Skeletal muscle satellite cell (primary cell): ENCODE results near the gene EFHC2.

Source experiments
- H3K27me3 ChIP-seq: 2 replicates; pipeline ENCODE4 v1.7.0; 2013; ENCODE audit warnings: low read length; ENCODE audit not compliant: control insufficient read depth, insufficient read depth
- H3K36me3 ChIP-seq: 2 replicates; pipeline ENCODE4 v1.7.0; 2013; ENCODE audit warnings: mild to moderate bottlenecking, control low read depth, low read length; ENCODE audit not compliant: insufficient read depth
- H3K4me1 ChIP-seq: 2 replicates; pipeline ENCODE4 v1.7.0; 2013; ENCODE audit warnings: low read length; ENCODE audit not compliant: control insufficient read depth, insufficient read depth
- H3K4me2 ChIP-seq: 2 replicates; pipeline ENCODE4 v1.7.0; 2013; ENCODE audit warnings: mild to moderate bottlenecking, low read length
- H3K4me3 ChIP-seq: 2 replicates; pipeline ENCODE4 v1.7.0; 2013; ENCODE audit warnings: low read length
- H3K9ac ChIP-seq: 2 replicates; pipeline ENCODE4 v1.7.0; 2013; ENCODE audit warnings: mild to moderate bottlenecking, low read depth, low read length, moderate library complexity
- H3K9me3 ChIP-seq: replicated peaks from 2 replicates; pipeline ENCODE4 v1.7.0; 2013; ENCODE audit warnings: mild to moderate bottlenecking, control low read depth, low read length

Gene EFHC2

GRCh38 chrX:44178274-44179053 lies 165.0 kb downstream of the EFHC2 start:
- H3K27me3 ChIP-seq: no peaks in the 10 kb centered on the region
- H3K9me3 ChIP-seq: no peaks in the 10 kb centered on the region
- no peak overlapping the region for H3K4me2 ChIP-seq
- H3K36me3 ChIP-seq: no peaks in the 10 kb centered on the region
- H3K4me1 ChIP-seq: no peaks in the 10 kb centered on the region
- H3K9ac ChIP-seq: no peak overlapping the region
- no peak overlapping the region for H3K4me3 ChIP-seq

DNA sequence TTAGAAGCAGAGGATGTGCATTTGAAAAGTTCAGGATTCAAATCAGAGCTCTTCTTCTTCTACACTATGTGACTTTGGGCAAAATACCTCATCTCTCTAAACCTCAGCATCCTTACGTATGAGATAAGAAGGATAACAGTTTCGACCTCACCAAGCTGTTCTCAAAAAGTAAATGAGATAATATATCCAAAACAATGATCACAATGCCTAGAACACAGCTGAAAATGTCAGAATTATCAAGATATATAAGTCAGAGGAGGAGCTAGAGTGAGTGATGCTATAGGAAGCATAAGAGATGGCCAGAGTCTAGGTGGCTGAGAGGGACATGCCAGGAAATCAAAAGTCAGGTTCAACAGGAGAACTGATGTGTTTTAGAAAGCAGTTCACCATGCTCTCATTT lies 168.0 kb downstream of the EFHC2 start:
- no peak overlapping the region for H3K9ac ChIP-seq
- no peak overlapping the region for H3K4me3 ChIP-seq
- no peaks in the 10 kb centered on the region for H3K27me3 ChIP-seq
- no peaks in the 10 kb centered on the region for H3K4me1 ChIP-seq
- no peaks in the 10 kb centered on the region for H3K36me3 ChIP-seq
- no peaks in the 10 kb centered on the region for H3K9me3 ChIP-seq
- H3K4me2 ChIP-seq: no peak overlapping the region

DNA sequence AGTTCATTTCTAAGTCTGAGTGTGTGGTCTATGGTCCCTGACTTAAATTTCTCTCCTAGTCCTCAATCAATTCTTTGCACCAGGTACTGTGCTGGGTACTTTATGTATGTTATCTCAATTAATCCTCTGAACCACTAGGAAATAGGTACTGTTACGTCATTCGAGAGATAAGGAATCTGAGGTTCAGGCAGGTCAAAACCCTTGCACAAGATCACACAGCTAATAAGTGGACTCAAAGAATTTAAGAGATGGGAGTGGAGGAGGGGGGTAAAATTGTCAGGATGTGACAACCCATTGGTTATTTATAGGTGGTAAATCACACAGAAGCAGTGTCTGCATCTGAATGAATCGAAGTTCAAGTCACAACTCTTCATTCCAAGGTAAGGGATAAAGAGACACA lies 169.4 kb downstream of the EFHC2 start:
- no peak overlapping the region for H3K9ac ChIP-seq
- H3K4me1 ChIP-seq: no peaks in the 10 kb centered on the region
- no peak overlapping the region for H3K4me2 ChIP-seq
- no peak overlapping the region for H3K4me3 ChIP-seq
- no peaks in the 10 kb centered on the region for H3K27me3 ChIP-seq
- no peaks in the 10 kb centered on the region for H3K9me3 ChIP-seq
- no peaks in the 10 kb centered on the region for H3K36me3 ChIP-seq

GRCh38 chrX:44173219-44173618 lies 170.3 kb downstream of the EFHC2 start:
- Histone ChIP-seq H3K9me3 (no peaks in the 10 kb centered on the region), H3K27me3 (no peaks in the 10 kb centered on the region), H3K4me1 (no peaks in the 10 kb centered on the region), H3K9ac (no peak overlapping the region), H3K4me3 (no peak overlapping the region), H3K36me3 (no peaks in the 10 kb centered on the region), H3K4me2 (no peak overlapping the region)

DNA sequence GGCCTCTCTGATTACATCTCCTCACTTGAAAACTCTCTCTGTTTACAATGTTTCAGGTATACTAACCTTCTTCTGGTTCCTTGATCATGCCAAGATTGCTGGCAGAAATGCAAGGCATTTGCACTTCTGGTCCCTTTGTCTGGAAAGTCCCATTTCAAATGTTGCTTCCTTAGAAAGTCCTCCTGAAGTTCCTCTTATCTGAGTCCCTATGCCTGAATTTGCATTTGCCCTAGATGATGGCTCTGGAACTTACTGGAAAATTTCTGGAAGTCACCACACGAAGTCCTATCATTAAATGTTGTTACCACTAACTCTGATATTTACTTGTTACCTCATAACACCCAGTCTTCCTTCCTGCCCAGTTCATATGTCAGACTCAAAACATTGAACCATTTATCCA lies 176.4 kb downstream of the EFHC2 start:
- Histone ChIP-seq H3K27me3 (peaks cover 8% of the 10 kb centered on the region), H3K36me3 (no peaks in the 10 kb centered on the region)

GRCh38 chrX:44162964-44163475 lies 180.5 kb downstream of the EFHC2 start:
- no peak overlapping the region for H3K9ac ChIP-seq
- H3K9me3 ChIP-seq: no peaks in the 10 kb centered on the region
- no peaks in the 10 kb centered on the region for H3K4me1 ChIP-seq
- peaks cover 8% of the 10 kb centered on the region for H3K27me3 ChIP-seq
- H3K4me3 ChIP-seq: no peak overlapping the region
- H3K36me3 ChIP-seq: no peaks in the 10 kb centered on the region
- H3K4me2 ChIP-seq: no peak overlapping the region

More for the DNA sequence above, 176.4 kb downstream of the EFHC2 start:
- no peak overlapping the region for H3K4me3 ChIP-seq
- no peaks in the 10 kb centered on the region for H3K9me3 ChIP-seq
- no peak overlapping the region for H3K9ac ChIP-seq
- H3K4me2 ChIP-seq: no peak overlapping the region
- H3K4me1 ChIP-seq: no peaks in the 10 kb centered on the region

- Histone ChIP-seq H3K4me1 (no peaks in the 10 kb centered on the region), H3K36me3 (no peaks in the 10 kb centered on the region), H3K9ac (no peak overlapping the region), H3K27me3 (no peaks in the 10 kb centered on the region), H3K9me3 (no peaks in the 10 kb centered on the region), H3K4me2 (no peak overlapping the region), H3K4me3 (no peak overlapping the region)
Measured at GRCh38 chrX:44157858-44158257, 185.6 kb downstream of the EFHC2 start.

- Histone ChIP-seq H3K4me1 (no peaks in the 10 kb centered on the region), H3K4me2 (no peak overlapping the region), H3K9me3 (no peaks in the 10 kb centered on the region), H3K36me3 (no peaks in the 10 kb centered on the region), H3K4me3 (no peak overlapping the region), H3K27me3 (no peaks in the 10 kb centered on the region), H3K9ac (no peak overlapping the region)
Measured at GRCh38 chrX:44157283-44157682, 186.2 kb downstream of the EFHC2 start.

DNA sequence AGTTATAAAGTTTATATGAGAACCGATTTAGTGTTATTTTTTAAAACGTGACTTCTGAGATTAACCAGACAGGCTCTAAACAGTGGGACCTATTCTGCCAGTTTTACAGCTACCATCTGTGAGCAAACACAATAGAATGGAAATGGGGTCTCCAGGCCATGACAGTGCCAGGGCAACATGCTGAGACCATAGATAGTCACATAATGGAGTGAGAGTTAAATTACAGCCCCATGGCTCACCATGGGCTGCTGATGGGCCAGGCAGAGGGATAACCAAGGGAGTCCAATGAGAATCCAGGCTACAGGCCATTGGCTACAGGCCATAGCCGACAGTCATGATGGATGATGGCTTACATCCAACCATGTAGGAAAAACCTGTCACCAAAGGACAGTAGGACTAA lies 186.7 kb downstream of the EFHC2 start:
- no peaks in the 10 kb centered on the region for H3K4me1 ChIP-seq
- H3K9me3 ChIP-seq: no peaks in the 10 kb centered on the region
- no peak overlapping the region for H3K9ac ChIP-seq
- no peak overlapping the region for H3K4me2 ChIP-seq
- no peaks in the 10 kb centered on the region for H3K27me3 ChIP-seq
- H3K4me3 ChIP-seq: no peak overlapping the region
- H3K36me3 ChIP-seq: no peaks in the 10 kb centered on the region

- Histone ChIP-seq H3K4me2 (no peak overlapping the region), H3K9me3 (no peaks in the 10 kb centered on the region), H3K27me3 (peaks cover 3% of the 10 kb centered on the region), H3K4me3 (no peak overlapping the region), H3K9ac (no peak overlapping the region), H3K36me3 (no peaks in the 10 kb centered on the region), H3K4me1 (no peaks in the 10 kb centered on the region)
Measured at GRCh38 chrX:44155126-44155525, 188.3 kb downstream of the EFHC2 start.

DNA sequence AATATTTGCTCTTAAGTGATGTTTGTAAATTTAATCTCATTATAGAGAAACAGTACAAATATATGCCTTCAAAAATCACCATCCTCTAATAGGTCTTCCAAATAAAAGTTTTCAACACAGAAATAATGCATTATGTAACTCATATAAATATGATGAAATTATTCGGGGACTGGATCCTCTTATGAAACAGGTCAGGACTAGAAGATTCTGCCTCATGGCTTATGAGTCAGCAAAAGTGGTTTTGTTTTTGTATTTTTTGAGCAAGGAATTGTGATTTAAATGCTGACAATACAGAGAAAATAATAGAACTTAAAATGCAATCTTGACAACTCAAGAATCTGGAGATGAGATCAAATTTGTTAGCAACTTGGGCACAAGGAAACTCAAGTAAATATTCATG lies 190.6 kb downstream of the EFHC2 start:
- no peaks in the 10 kb centered on the region for H3K36me3 ChIP-seq
- H3K27me3 ChIP-seq: peaks cover 3% of the 10 kb centered on the region
- no peaks in the 10 kb centered on the region for H3K4me1 ChIP-seq
- H3K4me3 ChIP-seq: no peak overlapping the region
- no peaks in the 10 kb centered on the region for H3K9me3 ChIP-seq
- H3K4me2 ChIP-seq: no peak overlapping the region
- H3K9ac ChIP-seq: no peak overlapping the region

- Histone ChIP-seq H3K9me3 (no peaks in the 10 kb centered on the region), H3K4me2 (no peak overlapping the region), H3K4me3 (no peak overlapping the region), H3K36me3 (no peaks in the 10 kb centered on the region), H3K4me1 (no peaks in the 10 kb centered on the region), H3K9ac (no peak overlapping the region), H3K27me3 (peaks cover 3% of the 10 kb centered on the region)
Measured at GRCh38 chrX:44147130-44147529, 196.3 kb downstream of the EFHC2 start.
